Thoracic aorta endothelial cell (primary cell): ENCODE measurements around the gene NRDC. TPM values are rescaled to one million over a fixed set of nuclear protein-coding genes. Genes with fewer than 3 reads are reported as not detected.

ENCODE experiments used
- small RNA-seq: library from RNA; depleted of rRNA; stranded (forward); fragments of <200 nt; gene quantifications from one replicate; pipeline ENCODE3, GENCODE V24; 2012
- total RNA-seq: library from RNA; depleted of rRNA; stranded (reverse); fragments of >200 nt; gene quantifications from 2 replicates; pipeline ENCODE4 v1.2.3, GENCODE V29; 2012

The NRDC gene, protein sequence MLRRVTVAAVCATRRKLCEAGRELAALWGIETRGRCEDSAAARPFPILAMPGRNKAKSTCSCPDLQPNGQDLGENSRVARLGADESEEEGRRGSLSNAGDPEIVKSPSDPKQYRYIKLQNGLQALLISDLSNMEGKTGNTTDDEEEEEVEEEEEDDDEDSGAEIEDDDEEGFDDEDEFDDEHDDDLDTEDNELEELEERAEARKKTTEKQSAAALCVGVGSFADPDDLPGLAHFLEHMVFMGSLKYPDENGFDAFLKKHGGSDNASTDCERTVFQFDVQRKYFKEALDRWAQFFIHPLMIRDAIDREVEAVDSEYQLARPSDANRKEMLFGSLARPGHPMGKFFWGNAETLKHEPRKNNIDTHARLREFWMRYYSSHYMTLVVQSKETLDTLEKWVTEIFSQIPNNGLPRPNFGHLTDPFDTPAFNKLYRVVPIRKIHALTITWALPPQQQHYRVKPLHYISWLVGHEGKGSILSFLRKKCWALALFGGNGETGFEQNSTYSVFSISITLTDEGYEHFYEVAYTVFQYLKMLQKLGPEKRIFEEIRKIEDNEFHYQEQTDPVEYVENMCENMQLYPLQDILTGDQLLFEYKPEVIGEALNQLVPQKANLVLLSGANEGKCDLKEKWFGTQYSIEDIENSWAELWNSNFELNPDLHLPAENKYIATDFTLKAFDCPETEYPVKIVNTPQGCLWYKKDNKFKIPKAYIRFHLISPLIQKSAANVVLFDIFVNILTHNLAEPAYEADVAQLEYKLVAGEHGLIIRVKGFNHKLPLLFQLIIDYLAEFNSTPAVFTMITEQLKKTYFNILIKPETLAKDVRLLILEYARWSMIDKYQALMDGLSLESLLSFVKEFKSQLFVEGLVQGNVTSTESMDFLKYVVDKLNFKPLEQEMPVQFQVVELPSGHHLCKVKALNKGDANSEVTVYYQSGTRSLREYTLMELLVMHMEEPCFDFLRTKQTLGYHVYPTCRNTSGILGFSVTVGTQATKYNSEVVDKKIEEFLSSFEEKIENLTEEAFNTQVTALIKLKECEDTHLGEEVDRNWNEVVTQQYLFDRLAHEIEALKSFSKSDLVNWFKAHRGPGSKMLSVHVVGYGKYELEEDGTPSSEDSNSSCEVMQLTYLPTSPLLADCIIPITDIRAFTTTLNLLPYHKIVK
- 95.6 and 107 TPM in 2 replicates for total RNA-seq

DNA sequence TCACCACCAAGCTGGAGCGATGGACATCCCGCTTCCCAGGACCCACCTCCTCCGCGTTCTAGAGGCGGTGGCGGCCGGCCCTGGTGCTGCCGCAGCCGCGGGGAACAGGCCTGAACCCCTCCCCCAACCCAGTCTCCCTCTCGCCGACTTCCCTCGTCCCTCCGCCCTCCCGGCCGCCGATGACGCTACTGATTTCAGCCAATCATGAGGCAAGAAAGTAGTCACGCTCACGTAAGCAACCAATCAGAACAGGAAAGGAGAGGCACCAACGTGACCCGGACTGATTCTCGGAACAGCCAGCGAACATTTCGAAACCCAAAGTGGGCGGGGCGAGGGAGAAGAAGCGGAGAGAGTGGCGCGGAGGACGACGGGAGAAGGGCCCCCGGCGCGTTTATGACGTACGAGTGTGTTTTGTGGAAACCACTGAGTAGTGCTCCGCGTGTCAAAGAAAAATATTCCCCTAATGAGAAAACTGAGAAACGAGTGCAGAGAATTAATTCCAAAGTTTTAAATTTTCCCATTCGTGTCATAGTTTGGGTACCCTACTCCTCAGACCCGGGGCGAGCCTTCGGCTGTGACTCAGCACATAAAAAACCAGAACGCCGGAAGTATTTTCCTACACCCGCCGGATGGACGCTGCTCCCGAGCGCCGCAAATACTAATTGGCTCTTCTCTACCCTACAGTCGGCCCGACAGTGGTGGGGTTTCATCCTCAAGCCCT is at the start of gene NRDC:
Gene NRDC, minus strand, starts transcription at position 112 of the 721 bp plus-strand sequence. CDS start 112 bp downstream, outside the sequence.

Small RNA genes within 50 kb of the gene (small RNA-seq; reads per million reads assigned to genes)
- gene AL050343.2 = not detected

Other genes with a start within 250 kb of the NRDC start
- 15.1 and 40.8 TPM in 2 replicates for gene RAB3B, start 112.0 kb upstream of the NRDC start, total RNA-seq
- 14.3 and 15.3 TPM in 2 replicates for gene KTI12, start 155.1 kb upstream of the NRDC start, total RNA-seq
- 44.0 and 52.8 TPM in 2 replicates for gene TXNDC12, start 176.5 kb upstream of the NRDC start, total RNA-seq
- 68.4 and 72.6 TPM in 2 replicates for gene BTF3L4, start 177.6 kb upstream of the NRDC start, total RNA-seq